SK-N-SH (cell line): ENCODE measurements around the gene CSNK1D.

Experiments used
- EZH2phosphoT487 ChIP-seq: fragments of 200-600 bp; sonication (generic); IDR thresholded peaks from 2 replicates; pipeline ENCODE4 v1.6.1; 2017; ENCODE audit warnings: low read depth, mixed run types, mild to moderate bottlenecking, antibody characterized with exemption, moderate library complexity, borderline replicate concordance
- FOXJ3 ChIP-seq: sonication (generic); formaldehyde crosslinking; IDR thresholded peaks from 2 replicates; pipeline ENCODE4 v1.5.1; 2020; ENCODE audit warnings: mild to moderate bottlenecking, missing genetic modification reagents
- FOXM1 ChIP-seq: IDR thresholded peaks from 2 replicates; pipeline ENCODE4 v1.4.0; 2012; ENCODE audit warnings: low read depth, mild to moderate bottlenecking
- MXI1 ChIP-seq: IDR thresholded peaks from 2 replicates; pipeline ENCODE4 v1.6.1; 2012; ENCODE audit warnings: mild to moderate bottlenecking, low read depth, low read length, improper control_type of control experiment
- NRF1 ChIP-seq: IDR thresholded peaks from 2 replicates; pipeline ENCODE4 v1.6.1; 2012; ENCODE audit warnings: low read depth, mild to moderate bottlenecking, low read length
- POLR2AphosphoS5 ChIP-seq: IDR thresholded peaks from 2 replicates; pipeline ENCODE4 v1.6.1; 2012; ENCODE audit warnings: low read depth, low read length
- RCOR1 ChIP-seq: fragments of 150-350 bp; IDR thresholded peaks from 2 replicates; pipeline ENCODE4 v1.6.1; 2017; ENCODE audit warnings: antibody characterized with exemption, low read length
- SMC3 ChIP-seq: IDR thresholded peaks from 2 replicates; pipeline ENCODE4 v1.6.1; 2012; ENCODE audit warnings: low read depth, low read length, improper control_type of control experiment
- TAF1 ChIP-seq: IDR thresholded peaks from 2 replicates; pipeline ENCODE4 v1.6.1; 2012; ENCODE audit warnings: low read depth, mild to moderate bottlenecking, low read length, moderate library complexity, borderline replicate concordance
- YY1 ChIP-seq: IDR thresholded peaks from 2 replicates; pipeline ENCODE4 v1.4.0; 2012; ENCODE audit warnings: low read depth, mild to moderate bottlenecking
- TF ChIP-seq, protein P1 (sequence below): fragments of 200-600 bp; sonication (generic); IDR thresholded peaks from 2 replicates; pipeline ENCODE4 v1.6.1; 2017; ENCODE audit warnings: antibody characterized with exemption, mild to moderate bottlenecking, moderate library complexity
- TF ChIP-seq, protein P2 (sequence below): IDR thresholded peaks from 2 replicates; pipeline ENCODE4 v1.6.1; 2012; ENCODE audit warnings: mild to moderate bottlenecking, low read depth, low read length, moderate library complexity
- TF ChIP-seq, protein P3 (sequence below): IDR thresholded peaks from 2 replicates; pipeline ENCODE4 v1.4.0; 2012; ENCODE audit warnings: low read depth, borderline replicate concordance
- TF ChIP-seq, protein P4 (sequence below): IDR thresholded peaks from 2 replicates; pipeline ENCODE4 v1.4.0; 2012; ENCODE audit warnings: low read depth

DNA sequence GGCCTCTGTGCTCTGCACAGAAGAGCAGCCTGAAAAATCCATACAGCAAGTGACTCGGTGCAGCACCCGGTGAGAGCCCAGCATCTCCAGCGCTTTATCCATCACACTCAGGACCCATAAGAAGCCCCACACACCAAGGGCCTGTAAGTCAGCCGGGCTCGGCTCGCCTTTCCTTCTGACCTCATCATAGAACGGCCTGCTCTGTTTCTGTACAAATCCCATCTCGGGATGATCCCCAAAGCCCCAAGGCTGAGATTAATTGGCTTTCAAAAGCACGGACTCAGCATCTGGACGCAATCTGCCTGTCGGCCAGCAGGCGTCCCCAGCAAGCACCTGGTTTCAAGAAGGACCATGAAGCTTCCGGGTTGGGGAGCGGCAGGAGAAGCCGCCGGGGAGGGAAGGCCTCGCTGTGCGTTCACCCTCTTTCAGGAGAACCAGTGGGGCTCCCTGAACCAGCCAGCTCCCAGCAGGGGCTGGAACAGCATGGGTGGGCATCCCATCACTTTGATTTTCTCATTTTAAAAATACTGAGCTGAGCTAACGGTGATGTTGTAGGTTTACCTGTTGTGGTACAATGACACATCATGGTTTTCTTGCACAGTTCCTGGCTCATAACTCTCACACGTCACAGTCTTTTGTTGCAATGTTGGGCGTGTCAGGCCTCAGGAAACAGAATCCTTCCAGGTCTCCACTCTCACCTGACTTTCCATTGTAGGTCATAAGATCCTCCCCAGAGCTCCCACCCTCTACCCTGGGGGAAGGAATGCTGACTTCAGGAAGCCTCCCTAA, 67.6 kb downstream of the CSNK1D start:
- TF ChIP-seq, protein P1, sequence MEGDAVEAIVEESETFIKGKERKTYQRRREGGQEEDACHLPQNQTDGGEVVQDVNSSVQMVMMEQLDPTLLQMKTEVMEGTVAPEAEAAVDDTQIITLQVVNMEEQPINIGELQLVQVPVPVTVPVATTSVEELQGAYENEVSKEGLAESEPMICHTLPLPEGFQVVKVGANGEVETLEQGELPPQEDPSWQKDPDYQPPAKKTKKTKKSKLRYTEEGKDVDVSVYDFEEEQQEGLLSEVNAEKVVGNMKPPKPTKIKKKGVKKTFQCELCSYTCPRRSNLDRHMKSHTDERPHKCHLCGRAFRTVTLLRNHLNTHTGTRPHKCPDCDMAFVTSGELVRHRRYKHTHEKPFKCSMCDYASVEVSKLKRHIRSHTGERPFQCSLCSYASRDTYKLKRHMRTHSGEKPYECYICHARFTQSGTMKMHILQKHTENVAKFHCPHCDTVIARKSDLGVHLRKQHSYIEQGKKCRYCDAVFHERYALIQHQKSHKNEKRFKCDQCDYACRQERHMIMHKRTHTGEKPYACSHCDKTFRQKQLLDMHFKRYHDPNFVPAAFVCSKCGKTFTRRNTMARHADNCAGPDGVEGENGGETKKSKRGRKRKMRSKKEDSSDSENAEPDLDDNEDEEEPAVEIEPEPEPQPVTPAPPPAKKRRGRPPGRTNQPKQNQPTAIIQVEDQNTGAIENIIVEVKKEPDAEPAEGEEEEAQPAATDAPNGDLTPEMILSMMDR: peak; percentile 97
- TF ChIP-seq, protein P2, sequence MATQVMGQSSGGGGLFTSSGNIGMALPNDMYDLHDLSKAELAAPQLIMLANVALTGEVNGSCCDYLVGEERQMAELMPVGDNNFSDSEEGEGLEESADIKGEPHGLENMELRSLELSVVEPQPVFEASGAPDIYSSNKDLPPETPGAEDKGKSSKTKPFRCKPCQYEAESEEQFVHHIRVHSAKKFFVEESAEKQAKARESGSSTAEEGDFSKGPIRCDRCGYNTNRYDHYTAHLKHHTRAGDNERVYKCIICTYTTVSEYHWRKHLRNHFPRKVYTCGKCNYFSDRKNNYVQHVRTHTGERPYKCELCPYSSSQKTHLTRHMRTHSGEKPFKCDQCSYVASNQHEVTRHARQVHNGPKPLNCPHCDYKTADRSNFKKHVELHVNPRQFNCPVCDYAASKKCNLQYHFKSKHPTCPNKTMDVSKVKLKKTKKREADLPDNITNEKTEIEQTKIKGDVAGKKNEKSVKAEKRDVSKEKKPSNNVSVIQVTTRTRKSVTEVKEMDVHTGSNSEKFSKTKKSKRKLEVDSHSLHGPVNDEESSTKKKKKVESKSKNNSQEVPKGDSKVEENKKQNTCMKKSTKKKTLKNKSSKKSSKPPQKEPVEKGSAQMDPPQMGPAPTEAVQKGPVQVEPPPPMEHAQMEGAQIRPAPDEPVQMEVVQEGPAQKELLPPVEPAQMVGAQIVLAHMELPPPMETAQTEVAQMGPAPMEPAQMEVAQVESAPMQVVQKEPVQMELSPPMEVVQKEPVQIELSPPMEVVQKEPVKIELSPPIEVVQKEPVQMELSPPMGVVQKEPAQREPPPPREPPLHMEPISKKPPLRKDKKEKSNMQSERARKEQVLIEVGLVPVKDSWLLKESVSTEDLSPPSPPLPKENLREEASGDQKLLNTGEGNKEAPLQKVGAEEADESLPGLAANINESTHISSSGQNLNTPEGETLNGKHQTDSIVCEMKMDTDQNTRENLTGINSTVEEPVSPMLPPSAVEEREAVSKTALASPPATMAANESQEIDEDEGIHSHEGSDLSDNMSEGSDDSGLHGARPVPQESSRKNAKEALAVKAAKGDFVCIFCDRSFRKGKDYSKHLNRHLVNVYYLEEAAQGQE: 0 out of 2 replicates have a peak, but pooled peaks have one; percentile 54
- TF ChIP-seq MXI1 (peak; percentile 47; the same call in 1 of the 2 replicates), RCOR1 (peak; percentile 72), YY1 (no peak), POLR2AphosphoS5 (peak; percentile 82), EZH2phosphoT487 (no peak), FOXJ3 (CRISPR knock-in tag) (no peak), NRF1 (no peak), SMC3 (peak; percentile 51; the same call in 1 of the 2 replicates), TAF1 (peak; percentile 50; the same call in 1 of the 2 replicates), FOXM1 (no peak)
- TF ChIP-seq, protein P3, sequence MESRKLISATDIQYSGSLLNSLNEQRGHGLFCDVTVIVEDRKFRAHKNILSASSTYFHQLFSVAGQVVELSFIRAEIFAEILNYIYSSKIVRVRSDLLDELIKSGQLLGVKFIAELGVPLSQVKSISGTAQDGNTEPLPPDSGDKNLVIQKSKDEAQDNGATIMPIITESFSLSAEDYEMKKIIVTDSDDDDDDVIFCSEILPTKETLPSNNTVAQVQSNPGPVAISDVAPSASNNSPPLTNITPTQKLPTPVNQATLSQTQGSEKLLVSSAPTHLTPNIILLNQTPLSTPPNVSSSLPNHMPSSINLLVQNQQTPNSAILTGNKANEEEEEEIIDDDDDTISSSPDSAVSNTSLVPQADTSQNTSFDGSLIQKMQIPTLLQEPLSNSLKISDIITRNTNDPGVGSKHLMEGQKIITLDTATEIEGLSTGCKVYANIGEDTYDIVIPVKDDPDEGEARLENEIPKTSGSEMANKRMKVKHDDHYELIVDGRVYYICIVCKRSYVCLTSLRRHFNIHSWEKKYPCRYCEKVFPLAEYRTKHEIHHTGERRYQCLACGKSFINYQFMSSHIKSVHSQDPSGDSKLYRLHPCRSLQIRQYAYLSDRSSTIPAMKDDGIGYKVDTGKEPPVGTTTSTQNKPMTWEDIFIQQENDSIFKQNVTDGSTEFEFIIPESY: no peak
- TF ChIP-seq, protein P4, sequence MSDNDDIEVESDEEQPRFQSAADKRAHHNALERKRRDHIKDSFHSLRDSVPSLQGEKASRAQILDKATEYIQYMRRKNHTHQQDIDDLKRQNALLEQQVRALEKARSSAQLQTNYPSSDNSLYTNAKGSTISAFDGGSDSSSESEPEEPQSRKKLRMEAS: peak; percentile 87
